Smooth muscle cell of bladder (primary cell): ENCODE results near the gene PIGR. TPM values are rescaled to one million over a fixed set of nuclear protein-coding genes. Genes with fewer than 3 reads are reported as not detected.

Experiments
- total RNA-seq: library from RNA; depleted of rRNA; stranded (reverse); fragments of >200 nt; gene quantifications from 2 replicates; pipeline ENCODE4 v1.2.3, GENCODE V29; 2014

Gene PIGR, protein sequence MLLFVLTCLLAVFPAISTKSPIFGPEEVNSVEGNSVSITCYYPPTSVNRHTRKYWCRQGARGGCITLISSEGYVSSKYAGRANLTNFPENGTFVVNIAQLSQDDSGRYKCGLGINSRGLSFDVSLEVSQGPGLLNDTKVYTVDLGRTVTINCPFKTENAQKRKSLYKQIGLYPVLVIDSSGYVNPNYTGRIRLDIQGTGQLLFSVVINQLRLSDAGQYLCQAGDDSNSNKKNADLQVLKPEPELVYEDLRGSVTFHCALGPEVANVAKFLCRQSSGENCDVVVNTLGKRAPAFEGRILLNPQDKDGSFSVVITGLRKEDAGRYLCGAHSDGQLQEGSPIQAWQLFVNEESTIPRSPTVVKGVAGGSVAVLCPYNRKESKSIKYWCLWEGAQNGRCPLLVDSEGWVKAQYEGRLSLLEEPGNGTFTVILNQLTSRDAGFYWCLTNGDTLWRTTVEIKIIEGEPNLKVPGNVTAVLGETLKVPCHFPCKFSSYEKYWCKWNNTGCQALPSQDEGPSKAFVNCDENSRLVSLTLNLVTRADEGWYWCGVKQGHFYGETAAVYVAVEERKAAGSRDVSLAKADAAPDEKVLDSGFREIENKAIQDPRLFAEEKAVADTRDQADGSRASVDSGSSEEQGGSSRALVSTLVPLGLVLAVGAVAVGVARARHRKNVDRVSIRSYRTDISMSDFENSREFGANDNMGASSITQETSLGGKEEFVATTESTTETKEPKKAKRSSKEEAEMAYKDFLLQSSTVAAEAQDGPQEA
- not detected in 2 replicates for total RNA-seq

DNA sequence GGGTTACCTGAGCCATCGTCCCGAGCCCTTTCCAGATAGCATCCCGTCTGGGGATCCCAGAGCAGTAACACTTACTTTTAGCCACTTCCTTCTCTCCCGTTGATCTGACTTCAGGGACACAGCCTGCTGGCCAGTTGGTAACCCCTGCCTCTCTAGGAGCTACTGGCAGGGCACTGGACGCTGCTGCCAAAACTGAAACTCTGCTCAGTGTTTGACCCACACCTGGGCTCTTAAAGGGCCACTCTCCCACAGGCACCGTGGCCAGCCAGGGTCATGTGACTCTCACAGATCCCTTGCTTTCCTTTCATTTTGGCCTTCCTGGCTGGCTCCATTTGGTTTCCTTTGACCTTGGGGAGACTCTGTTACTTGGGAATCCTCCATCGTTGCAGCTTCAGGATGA, at the start of gene PIGR:
TSS of gene PIGR (minus strand) at position 206 of the 400 bp plus-strand sequence. CDS start 5,935 bp downstream, outside the sequence.

DNA sequence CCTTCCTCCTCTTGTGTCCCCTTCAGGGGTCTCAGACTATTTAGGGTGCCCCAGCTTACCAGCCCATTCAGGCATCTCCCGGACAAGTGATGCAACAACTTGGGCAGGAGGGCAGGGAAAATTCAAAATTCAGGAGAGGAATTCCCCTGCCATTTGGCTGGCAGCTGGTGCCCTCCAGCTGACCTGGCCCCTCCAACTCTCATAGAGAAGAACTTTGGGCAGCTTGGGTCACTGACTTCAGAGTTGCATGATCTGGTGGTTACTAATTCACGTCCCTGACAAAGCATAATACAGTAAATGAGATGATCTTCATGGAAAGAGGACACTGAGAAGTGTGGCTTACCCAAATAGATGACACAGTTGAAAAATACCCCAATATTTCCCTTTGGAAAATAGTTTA, 24.2 kb upstream of the PIGR start, which contains the start of gene FCAMR:
TSS of gene FCAMR (minus strand) at position 15 of the 400 bp plus-strand sequence. CDS start 335 bp downstream, outside the sequence.

DNA sequence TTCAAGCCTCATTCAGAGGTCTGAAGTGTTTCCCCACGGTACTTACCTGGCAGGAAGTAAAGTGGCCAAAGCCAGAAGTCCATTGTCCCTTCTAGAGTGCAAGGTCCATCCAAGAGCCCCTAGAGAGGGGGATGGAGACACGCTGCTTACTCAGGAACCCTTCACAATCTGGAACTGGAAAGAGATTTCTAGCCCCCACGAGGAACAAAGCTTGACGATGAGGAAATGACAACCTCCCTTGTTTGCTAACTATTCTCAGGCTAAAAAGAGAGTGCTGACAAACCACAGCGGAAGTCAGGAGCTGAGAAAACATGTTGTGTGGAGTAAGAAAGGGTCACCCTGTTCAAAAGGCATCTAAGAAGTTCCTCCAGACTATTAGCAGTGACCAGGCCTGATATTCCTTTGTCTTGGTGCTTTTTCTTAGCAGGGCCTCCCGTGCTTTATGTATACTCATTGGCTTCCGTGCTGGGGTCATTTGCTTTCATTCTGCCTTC, 24.4 kb downstream of the PIGR start, which contains the start of gene FCMR:
TSS of gene FCMR (minus strand) at position 170 of the 494 bp plus-strand sequence. CDS start at position 83, 87 bp downstream.

DNA sequence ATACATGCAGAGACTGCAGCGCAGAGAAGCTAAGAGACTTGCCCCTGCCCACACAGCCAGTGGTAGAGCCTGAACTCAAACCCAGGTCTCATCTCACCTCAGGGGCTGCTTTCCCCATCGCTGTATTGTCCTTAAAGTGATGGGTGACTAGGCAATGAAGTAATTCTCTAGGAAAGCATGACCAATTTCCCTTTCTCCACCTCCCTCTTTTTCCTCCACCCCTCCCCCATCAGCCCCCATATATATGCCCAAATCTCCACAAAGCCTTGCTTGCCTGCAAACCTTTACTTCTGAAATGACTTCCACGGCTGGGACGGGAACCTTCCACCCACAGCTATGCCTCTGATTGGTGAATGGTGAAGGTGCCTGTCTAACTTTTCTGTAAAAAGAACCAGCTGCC, 49.1 kb downstream of the PIGR start, which contains the start of gene IL24:
TSS of gene IL24 (plus strand) at position 269 of the 400 bp plus-strand sequence. CDS start 390 bp downstream, outside the sequence.

Other genes with a start within 250 kb of the PIGR start
- 0.28 TPM in 1 of 2 replicates, not detected in the other for gene IL19, start 175.7 kb downstream of the PIGR start, total RNA-seq
- not detected in 2 replicates for gene IL10, start 174.0 kb downstream of the PIGR start, total RNA-seq
- 0.14 TPM in 1 of 2 replicates, not detected in the other for gene IL20, start 80.8 kb downstream of the PIGR start, total RNA-seq
- gene IL24, start 49.0 kb downstream of the PIGR start, total RNA-seq: 0.55 and 1.8 TPM in 2 replicates
- 0.09 and 0.57 TPM in 2 replicates for gene FCMR, start 24.5 kb downstream of the PIGR start, total RNA-seq
- not detected in 2 replicates for gene FCAMR, start 24.0 kb upstream of the PIGR start, total RNA-seq
- gene C1orf116, start 86.3 kb upstream of the PIGR start, total RNA-seq: under 0.01 TPM in 1 of 2 replicates, not detected in the other
- 4.0 and 4.6 TPM in 2 replicates for gene YOD1, start 104.7 kb upstream of the PIGR start, total RNA-seq
- gene PFKFB2, start 106.8 kb upstream of the PIGR start, total RNA-seq: 3.1 and 4.6 TPM in 2 replicates
- 0.14 TPM in 1 of 2 replicates, not detected in the other for gene C4BPB, start 142.4 kb upstream of the PIGR start, total RNA-seq
- under 0.01 TPM in 1 of 2 replicates, not detected in the other for gene C4BPA, start 157.8 kb upstream of the PIGR start, total RNA-seq